GM10847 (cell line): ENCODE results near the gene TSSC4.
A peak's percentile ranks its signal among the peaks of the same experiment; 100 is the strongest.

Experiments
- POLR2A ChIP-seq: IDR thresholded peaks from 2 replicates; pipeline ENCODE4 v1.6.1; 2011; ENCODE audit not compliant: insufficient read length; ENCODE audit errors: extremely low read depth

TSSC4 gene

DNA sequence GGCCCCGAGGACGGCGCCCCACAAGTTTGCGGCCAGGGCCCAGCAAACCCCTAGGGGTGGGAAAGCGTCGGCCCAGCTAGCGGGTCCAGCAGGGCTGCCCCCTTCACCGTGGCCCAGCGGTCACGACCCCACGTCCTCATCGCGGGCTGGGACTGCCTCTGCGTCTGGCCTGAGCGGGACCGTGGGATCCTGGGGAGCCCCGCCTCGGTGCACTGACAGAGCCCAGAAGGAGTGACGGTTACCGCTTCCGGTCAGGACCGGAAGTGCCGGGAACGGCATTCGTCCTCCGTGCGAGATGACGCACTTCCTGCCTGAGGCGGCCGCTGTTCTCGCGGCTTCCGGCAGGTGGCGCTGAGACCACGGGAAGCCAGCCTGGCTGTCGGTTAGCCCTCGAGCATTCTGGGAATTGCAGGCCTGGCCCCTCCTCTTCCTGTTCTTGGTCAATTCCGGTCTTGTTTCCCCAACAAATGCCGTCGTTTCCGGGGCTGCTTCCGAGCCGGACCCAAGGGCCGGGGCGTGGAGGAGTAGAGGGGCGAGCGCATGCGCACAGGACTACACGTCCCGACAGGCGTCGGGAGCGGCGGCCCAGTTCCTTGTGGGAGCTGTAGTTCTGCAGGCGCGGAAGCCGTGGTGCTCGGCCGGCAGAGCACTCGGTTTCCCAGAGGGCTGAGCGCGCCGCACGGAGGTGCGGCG lies at the start of gene TSSC4:
TSSC4 (plus strand) TSS at position 682 of the 693 bp plus-strand sequence. CDS start 1,884 bp downstream, outside the sequence.
- TF ChIP-seq POLR2A, result peak; percentile 91

DNA sequence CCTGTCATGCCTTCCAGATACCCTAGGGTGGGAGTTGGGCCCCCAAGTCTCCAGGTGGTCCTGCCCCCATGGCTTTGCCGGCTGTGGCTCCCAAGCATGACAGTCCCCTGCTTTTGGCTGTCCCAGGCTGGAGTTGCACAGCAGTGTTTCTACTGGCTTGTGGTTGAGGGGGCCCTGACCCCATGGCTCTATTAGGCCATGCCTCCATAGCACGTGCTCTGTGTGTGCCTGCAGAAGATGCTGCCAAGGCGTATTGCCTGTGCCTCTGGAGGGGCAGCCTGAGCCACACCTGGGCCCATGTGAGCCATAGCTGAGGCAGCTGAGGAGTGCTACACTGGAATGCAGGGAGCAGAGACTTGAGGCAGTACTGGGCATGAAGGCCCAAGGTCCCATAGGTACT lies 48.8 kb upstream of the TSSC4 start:
- TF ChIP-seq POLR2A, result no peak

DNA sequence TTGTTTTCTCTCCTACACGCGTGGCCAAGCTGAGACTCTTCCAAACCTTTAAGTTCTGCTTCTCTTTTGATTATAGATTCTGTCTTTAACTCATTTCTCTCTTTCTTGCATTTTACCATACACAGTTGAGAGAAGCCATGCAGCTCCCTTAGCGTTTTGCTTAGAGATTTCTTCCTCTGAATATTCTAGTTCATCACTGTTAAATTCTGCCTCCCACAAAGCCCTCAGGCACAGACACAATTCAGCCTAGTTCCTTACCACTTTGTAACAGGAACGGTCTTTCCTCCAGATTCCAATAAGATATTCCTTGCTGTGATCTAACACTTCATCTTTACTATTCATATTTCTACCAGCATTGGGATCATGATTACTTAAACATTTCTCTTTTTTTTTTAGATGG lies 48.1 kb upstream of the TSSC4 start:
- no peak for TF ChIP-seq POLR2A

- no peak for TF ChIP-seq POLR2A
Observed at GRCh38 chr11:2355000-2355644, 45.4 kb upstream of the TSSC4 start.

DNA sequence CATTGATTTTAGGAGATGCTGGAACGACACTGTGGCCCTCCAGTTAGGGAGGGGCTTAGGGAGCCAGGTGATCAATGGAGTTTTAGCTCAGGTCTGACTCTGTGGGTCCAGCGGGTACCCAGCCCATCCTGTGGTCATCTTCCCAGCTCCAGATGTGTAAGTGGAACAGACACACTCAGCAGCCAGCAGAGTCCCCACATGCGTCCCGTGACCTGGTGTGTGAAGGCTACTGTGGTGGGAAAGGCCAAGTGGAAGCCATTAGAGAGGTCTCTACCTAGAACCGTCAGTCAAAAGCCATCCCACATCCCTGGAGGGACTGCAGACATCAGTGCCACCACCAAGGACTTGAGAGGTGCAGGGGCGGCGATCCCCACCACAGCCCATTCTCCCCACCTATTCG lies 43.3 kb upstream of the TSSC4 start:
- no peak for TF ChIP-seq POLR2A

DNA sequence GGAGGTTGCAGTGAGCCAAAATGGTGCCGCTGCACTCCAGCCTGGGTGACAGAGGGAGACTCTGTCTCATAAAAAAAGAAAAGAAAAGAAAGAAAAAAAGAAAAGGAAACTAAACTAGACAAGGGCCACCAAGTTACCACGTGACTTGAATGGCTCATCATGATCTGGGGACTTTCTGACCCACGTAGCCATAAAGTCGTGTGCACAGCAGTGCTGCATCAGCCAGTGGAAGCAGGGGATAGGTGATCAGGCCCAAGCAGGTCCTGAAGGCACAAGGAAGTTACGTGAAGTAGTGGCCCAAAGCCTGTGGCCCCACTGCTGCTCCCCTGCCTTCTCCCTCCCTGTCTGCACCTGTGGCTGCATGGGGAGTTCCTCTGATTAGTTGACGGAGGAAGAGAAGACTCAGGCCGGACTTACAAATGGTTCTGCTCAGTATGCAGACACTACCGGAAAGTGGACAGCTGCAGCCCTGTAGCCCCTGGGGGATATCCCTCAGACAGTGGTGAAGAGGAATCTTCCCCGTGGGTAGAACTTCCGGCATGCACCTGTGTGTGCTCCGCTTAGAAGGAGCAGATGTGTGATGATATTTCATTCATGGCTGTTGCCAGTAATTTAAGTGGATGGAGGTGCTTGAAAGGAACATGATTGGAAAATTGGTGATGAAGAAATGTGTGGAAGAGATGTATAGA lies 41.7 kb upstream of the TSSC4 start:
- TF ChIP-seq POLR2A, result no peak

DNA sequence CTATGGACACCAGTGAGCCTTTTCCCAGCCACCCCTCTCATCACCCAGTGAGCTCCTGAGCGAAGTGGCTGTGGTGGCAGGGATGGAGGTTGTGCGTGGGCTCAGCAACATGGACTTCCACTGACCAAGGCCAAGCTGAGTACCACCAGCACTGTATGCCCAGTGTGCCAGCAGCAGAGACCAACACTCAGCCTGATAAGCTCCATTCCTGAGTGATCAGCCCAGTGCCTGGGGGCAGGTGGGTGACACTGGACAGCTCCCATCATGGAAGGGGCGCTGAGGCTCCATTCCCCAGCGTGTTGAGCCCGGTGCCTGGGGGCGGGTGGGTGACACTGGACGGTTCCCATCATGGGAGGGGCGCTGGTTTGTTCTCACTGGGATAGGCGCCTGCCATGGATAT lies 41.0 kb upstream of the TSSC4 start:
- no peak for TF ChIP-seq POLR2A

- no peak for TF ChIP-seq POLR2A
Observed at GRCh38 chr11:2360081-2360642, 40.4 kb upstream of the TSSC4 start.

GRCh38 chr11:2361565-2361964 lies 39.0 kb upstream of the TSSC4 start:
- TF ChIP-seq POLR2A, result no peak

GRCh38 chr11:2362414-2362813 lies 38.1 kb upstream of the TSSC4 start:
- no peak for TF ChIP-seq POLR2A

- TF ChIP-seq POLR2A, result no peak
Observed at GRCh38 chr11:2363130-2363529, 37.4 kb upstream of the TSSC4 start.

DNA sequence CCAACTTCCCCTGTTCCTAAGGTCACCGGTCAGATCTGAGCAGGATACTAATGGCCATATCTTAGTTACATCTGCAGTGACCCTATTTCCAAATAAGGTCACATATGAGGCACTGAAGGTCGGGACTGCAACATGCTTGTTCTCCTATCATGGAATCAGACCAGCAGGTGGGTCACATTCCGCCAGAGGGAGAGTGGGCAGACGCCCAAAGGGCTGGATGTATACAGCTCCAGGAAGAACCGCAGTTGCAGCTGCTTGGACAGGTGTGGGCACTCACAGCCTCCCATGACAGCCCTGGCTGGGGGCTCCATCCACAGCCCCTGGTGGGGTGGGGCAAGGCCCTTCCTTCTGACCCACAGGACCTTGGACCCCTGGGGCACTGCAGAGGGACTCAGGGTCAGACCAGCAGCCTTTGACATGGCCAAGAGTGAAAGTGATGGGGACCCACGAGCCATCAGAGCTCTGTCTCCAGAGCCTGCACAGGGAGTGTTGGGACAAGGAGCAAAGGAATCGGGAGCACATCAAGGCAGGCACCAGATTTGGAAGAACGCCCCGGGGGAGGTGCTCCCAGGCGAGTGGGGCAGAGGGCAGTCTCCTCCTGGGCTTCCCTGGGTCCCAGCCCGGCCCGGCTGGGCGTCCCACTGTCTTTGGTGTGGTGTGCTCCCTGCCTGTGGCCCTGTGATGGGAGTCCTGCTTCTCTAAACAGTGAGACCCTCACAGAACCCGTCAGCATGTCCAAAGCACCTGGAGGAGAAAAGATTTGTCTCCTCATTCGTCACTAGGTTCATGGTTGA lies 36.8 kb upstream of the TSSC4 start:
- no peak for TF ChIP-seq POLR2A

DNA sequence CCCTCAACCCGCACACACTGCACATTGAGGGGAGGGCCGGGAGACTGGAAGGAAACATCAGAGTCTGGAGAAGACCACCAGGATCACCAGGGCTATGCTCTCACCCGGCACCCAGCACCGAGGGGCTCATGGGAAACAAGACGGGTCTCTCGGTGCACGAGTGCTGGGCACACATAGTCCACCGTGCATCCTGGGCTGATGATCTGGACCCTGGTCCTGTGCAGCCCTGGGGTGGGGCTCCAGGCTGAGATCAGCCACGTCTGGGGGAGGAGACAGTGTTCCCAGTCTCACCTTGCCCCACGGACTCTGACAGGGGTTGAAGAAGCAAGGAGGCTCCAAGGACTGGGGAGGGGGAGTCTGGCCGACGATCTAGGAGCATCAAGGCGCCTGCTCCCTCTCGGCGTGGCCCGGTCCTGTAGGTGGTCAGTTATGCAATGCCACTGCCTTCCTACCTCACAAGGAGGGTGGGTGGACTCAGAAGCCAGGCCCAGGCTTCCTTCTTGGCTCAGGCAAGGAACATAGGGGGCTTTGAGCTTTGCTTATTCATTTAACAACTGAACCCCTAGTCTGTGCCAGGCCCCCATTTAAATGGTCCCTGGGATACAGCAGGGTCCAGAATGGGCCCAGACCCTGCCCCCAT lies 34.9 kb upstream of the TSSC4 start:
- TF ChIP-seq POLR2A, result no peak

DNA sequence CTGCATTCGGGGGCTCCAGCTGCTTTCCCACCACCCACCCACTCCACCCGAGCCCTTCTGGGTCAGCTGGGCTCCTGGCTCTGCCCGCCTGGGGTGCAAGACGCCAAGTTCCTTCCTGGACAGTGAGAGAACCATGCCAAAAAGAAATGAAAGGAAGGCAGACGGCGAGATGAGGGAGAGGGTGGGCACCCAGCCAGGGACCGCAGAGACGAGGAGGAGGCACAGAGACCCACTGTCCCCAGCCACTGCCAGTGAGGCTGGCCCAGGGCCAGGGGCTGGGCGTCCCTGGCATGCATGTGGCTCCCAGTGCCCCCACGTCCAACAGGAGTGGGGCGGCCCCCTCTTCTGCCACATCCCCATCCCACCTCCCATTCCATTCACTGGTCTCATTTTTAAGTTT lies 34.3 kb upstream of the TSSC4 start:
- no peak for TF ChIP-seq POLR2A

DNA sequence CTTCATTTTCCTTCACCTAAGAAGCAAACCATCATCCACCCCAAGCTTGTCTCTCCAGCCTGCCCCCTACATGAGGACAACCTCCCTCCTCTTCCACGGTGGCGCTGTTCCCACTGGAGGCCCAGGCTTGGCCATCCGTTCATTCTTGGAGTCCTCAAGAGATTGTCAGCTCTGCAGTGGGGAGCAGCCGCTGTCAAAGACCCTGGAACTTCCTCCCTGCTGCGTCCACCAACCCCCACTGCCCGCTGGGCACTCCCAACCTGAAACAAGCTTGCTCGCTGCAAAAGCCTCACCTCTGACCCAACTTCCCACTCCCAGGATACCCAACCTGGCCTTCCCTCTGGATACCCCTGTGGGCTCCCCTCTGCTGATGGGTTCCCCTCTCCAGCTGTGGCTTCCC lies 33.8 kb upstream of the TSSC4 start:
- no peak for TF ChIP-seq POLR2A
